COLO829 (cell line): ENCODE results near the gene PAEP.

ENCODE experiments used
- DNase-seq: peaks from one replicate; pipeline ENCODE4 v3.0.0; 2012; ENCODE audit warnings: low spot score

Gene PAEP

DNA sequence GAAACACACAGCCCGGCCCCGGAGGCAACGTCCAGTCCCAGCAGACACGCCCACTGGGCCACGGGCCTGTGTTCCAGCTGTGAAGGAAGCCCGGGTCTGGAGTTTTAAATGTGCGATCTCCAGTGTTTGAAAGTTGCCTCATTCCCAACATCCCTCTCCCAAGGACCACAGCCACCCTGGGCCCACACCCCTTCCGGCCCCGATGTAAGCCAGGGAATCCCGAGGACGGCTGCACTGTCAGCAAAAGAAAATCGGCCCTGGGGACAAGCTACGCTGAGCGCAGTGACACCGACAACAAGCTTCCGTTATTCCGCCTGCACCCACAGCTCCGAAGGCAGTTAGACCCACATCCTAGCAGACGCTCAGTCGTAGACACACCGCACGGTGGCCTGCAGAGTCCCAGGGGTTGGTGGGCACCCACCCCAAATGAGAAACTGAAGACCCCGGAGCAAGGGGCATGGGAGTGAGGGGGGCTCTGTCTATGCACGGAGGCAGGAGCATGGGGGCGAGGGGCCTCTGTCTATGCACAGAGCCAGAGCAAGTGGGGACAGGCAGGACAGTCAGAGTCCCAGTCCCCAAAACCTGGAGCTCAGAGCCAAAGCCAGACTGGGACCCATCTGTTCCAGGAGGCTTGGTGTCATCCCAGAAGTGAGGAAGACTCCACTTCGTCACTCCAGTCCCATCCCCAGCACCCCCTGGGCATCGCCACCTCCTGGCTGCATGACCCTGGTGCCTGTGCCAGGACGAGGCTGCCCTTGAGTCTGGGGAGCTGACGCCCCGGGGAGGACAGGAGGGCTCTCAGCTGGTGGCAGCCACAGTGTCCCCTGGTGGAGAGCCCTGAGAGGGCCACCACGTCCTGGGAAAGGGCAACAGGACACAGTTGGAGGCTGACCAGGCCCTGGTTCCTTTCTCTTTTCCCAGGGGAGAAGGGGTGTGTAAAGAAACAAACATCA, 54.4 kb downstream of the PAEP start:
- no peak for DNase-seq
